NCI-H82 (cell line): ENCODE results near the gene MED16.
"Not testable (repeated sequence)": the region's sequence is repeated elsewhere in the genome, so short reads cannot be mapped to it uniquely, and the experiment has no call there.

Experiments used
- DNase-seq: peaks from one replicate; lab custom pipeline; 2025; lab: John Stamatoyannopoulos, UW

The MED16 gene

DNA sequence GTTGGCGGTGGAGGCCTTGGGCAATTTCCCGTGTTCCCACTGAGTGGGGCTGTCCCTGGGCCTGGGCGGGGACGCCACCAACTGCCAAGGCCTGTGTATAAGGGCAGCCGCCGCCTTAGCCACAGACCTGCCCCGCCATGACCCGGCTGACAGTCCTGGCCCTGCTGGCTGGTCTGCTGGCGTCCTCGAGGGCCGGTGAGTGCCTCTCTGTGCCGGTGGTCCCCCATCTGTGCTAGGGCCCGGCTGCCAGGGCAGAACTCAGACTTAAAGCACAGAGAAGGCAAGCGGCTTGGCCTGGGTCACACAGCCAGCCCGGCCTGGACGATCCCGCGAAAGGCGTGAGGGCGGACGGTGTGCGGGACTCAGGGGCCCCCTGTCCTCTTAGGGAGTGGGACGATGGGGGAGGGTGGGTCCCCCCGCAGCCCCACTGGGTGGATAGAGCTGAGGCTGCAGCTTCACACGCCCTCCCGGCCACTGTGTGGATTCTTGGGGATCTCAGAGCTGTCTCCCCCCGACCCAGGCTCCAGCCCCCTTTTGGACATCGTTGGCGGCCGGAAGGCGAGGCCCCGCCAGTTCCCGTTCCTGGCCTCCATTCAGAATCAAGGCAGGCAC, 65.2 kb downstream of the MED16 start, which contains the start of gene AZU1:
Gene AZU1 (plus strand): TSS at position 128 of the 612 bp plus-strand sequence. CDS start 10 bp downstream, at position 138.
- DNase-seq, result no peak

DNA sequence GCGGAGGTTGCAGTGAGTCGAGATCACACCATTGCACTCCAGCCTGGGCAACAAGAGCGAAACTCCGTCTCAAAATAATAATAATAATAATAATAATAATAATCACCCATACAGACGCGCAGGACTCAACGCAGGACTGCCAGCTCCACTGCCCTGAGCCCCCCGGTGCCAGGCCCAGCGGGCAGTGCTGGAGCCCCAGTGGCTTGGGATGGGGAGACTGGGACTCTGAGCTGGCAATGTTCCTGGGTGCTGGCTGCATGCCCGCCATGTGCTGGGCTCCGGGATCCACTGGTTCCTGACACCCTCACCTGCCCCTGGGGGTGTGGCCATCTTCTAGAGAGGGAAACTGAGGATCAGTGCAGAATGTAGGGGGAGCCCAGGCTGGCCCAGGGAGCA, 65.7 kb downstream of the MED16 start:
- no peak for DNase-seq

DNA sequence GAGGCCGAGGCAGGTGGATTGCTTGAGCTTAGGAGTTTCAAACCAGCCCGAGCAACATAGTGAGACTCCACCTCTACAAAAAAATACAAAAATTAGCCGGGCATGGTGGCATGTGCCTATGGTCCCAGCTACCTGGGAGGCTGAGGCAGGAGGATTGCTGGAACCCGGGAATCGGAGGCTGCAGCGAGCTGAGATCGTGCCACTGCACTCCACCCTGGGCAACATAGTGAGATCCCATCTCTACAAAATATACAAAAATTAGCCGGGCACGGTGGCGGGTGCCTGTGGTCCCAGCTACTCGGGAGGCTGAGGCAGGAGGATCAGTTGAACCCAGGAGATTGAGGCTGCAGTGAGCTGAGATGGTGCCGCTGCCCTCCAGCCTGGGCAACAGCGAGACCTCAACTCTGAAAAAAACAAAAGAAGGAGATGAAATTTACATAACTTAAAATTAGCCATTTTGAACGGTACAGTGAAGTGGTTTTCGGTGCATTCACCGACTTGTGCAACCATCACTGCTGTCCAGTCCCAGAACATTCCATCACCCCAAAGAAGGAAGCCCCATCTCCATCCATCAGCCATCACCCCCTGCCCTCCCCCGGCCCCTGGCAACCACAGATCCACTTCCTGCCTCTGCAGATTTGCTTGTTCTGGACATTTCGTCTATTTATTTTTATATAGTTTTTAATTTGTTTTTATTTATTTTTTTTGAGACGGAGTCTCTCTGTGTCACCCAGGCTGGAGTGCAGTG, 66.9 kb downstream of the MED16 start:
- DNase-seq, result no peak

DNA sequence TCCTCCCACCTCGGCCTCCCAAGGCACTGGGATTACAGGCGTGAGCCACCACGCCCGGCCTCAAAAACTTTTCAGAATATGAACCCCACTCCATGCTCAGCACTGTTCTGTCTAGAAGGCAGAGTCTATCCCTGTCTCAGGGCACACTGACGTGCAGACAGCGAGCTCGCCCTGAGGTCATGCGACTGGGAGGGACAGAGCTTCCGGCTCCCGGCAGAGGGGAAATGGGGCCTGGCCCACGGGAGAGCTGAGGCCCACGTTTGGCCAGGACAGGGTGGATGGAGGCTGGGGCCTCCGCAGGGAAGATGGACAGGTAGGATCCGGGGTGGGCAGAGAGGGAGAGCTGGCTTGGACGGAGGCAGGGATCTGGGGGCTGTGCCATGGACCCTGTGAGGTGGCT, 68.1 kb downstream of the MED16 start:
- DNase-seq, result no peak

DNA sequence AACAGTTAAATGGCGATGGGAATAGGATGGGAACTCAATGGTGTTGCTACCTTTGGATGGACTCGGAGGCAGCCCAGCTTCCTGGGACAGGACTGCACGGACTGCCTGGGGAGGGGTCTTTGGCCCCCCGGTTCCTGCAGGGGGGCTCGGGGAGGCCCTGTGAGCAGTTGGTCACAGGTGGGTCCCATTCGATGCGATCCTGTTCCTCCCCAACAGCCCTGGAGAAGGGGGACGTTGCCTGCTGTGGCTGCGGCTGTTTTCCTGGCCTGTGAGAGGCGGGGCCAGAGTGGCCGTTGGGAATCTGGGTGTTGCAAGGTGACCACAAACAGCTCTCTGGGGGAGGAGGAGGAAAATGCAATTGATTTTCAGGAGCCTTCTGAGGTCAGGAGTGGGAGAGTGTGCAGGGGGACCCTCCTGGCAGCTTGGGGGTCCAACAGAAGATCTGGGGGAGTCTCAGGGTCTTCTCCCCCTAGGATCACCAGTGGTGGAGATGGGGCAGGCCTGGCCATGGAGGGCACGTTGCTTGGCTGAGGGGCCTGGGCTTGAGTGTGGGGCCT, 69.3 kb downstream of the MED16 start:
- no peak for DNase-seq

DNA sequence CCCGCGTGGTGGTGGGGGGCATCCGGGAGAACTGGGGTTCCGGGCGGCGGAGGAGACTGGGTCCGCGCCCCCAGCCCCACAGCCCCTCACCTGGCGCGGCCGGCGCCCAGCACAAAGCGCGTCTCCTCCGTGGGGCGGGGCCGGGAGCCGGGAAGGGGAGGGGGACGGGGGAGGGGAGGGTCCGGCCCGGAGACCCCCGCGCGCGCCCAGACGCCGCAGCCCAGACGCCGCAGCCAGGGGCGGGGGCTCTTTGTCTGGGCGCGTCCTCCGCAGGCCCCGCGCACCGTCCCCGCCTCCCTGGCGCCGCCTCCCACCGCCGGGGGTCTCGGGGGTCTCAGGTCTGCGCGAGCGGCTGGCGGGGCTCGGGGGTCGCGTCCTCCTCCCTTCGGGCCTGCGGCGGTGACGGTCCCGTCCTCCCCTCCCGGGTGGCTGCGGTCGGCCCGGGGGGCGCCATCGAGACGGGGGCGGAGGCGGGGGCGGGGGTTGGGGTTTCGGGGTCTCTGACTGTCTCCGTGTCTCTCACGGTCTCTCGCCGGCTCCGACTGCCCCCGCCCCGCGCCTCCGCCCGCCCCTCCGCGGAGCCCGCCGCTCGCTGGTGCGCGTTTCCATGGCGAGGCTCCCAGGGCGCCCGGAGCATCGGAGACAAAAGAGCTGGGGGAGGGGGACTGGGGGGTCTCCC, 71.0 kb downstream of the MED16 start, which contains the start of gene PLPPR3:
Gene PLPPR3 (minus strand): TSS at position 131 of the 679 bp plus-strand sequence. CDS start 396 bp downstream, outside the sequence.
- DNase-seq, result no peak

DNA sequence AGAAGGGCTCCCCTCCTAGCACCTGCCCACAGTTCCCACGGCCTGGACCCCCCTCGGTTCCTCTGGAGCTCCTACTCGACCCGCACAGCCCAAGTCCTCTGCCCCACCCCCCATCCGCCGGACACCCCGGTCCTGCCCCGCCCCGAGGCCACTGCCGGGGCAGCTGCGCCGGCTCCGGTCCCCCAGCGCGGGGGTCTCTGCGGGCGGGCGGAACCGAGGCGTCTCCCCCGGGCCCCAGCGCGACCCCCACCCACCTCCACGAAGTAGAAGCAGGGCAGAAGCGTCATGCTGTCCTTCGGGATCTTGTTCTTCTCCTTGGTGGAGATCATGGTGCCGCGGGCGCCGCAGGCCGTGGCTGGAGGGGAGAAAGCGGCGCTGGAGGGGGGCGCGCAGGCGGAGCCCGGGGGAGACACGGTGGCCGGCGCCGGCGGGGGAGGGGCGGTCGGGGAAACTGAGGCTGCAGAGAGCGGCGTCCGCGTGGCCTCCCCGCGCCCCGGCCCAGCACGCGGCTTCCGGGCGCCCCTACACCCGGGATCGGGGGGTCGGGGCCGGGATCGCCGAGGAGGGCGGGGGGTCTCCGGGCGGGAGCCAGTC, 71.7 kb downstream of the MED16 start:
- no peak for DNase-seq

DNA sequence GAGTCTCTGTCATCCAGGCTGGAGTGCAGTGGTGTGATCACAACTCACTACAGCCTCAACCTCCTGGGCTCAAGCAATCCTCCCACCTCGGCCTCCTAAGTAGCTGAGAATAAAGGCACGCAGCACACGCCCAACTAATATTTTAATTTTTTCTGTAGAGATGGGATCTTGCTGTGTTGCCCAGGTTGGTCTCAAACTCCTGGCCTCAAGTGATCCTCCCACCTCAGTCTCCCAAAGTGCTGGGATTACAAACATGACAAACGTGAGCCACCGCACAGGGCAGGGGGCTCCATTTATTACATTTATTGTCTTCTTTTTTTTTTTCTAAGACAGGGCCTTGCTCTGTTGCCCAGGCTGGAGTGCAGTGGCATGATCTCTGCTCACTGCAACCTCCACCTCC, 72.8 kb downstream of the MED16 start:
- not testable (repeated sequence) for DNase-seq
